Astrocyte (in vitro differentiated cells and primary cell): Measurements from ENCODE around the gene LSM7.

Experiments
- CTCF ChIP-seq: IDR thresholded peaks from 2 replicates; pipeline ENCODE4 v1.5.1; 2011; ENCODE audit warnings: low read depth, mild to moderate bottlenecking, inconsistent platforms, low read length, moderate library complexity; ENCODE audit not compliant: insufficient read depth
- EZH2 ChIP-seq: IDR thresholded peaks from 2 replicates; pipeline ENCODE4 v1.6.1; 2012; ENCODE audit warnings: mild to moderate bottlenecking, low read length, inconsistent platforms; ENCODE audit not compliant: insufficient read depth

GRCh38 chr19:2290441-2291184 lies 37.8 kb downstream of the LSM7 start:
- TF ChIP-seq CTCF, result no peak
- peak; percentile 70 for TF ChIP-seq EZH2
